Measurements from ENCODE around the gene ZNF324. TPM values are rescaled to one million over a fixed set of nuclear protein-coding genes. Genes with fewer than 3 reads are reported as not detected.

Gene ZNF324
- total RNA-seq, 1 experiment from 2014 or later, result 12.7 TPM

GRCh38 chr19:58515259-58515658 is 48.4 kb downstream of the ZNF324 start:
- no peak overlapping the region for H3K9ac ChIP-seq (ENCODE audit: extremely low read depth, insufficient read length, low read length)
- WGBS (ENCODE audit: extremely low coverage, insufficient read length, low lambda C conversion rate), result no CpG with 5 or more reads among the region's 2 CpGs
- no peak overlapping the region for H2BK15ac ChIP-seq (ENCODE audit: low read depth, low read length)
- no peaks in the 10 kb centered on the region for H3K27me3 ChIP-seq (ENCODE audit: insufficient read depth, low read length)
- H3K14ac ChIP-seq (ENCODE audit: insufficient read depth, low read length), result no peak overlapping the region
- no peak overlapping the region for H4K91ac ChIP-seq (ENCODE audit: insufficient read length, low read depth, low read length)
- no peak overlapping the region for H3K23ac ChIP-seq (ENCODE audit: insufficient read length, low read depth, low read length)
- H3K9me3 Mint-ChIP-seq, result no peaks in the 10 kb centered on the region
- peak overlapping the region; percentile 68 to 70 for H3K4me3 Mint-ChIP-seq
- no peaks in the 10 kb centered on the region for H3K79me1 ChIP-seq (ENCODE audit: insufficient read depth, low read depth, low read length, poor library complexity, severe bottlenecking)
- H4K8ac ChIP-seq (replicated peaks; ENCODE audit: insufficient read length, low read depth, low read length), result no peak overlapping the region
- no peak overlapping the region for H2BK12ac ChIP-seq (ENCODE audit: insufficient read length, low read depth, low read length)
- H3K4me1 ChIP-seq (ENCODE audit: insufficient read depth, low read length), result no peaks in the 10 kb centered on the region; the same call in 1 of the 2 replicates
- H3K27ac Mint-ChIP-seq, result peak overlapping the region; percentile 34 to 95 (median 83)
- no peak overlapping the region for H2BK20ac ChIP-seq (ENCODE audit: low read depth, low read length, poor library complexity, severe bottlenecking)
- H2AFZ ChIP-seq (ENCODE audit: low read length), result no peak overlapping the region
- H3K36me3 Mint-ChIP-seq (ENCODE audit: insufficient read depth in 1 of 3, low read depth in 3 of 3), result peaks cover 9 to 19% (median 13%) of the 10 kb centered on the region in 3 experiments; a peak in 6 of 7 replicates
- no peak for DNase-seq
- no peak overlapping the region for H3K56ac ChIP-seq (ENCODE audit: insufficient read length, low read depth, low read length)
- H3K4me2 ChIP-seq (ENCODE audit: insufficient read depth, insufficient read length, low read length), result no peak overlapping the region
- H3K18ac ChIP-seq (ENCODE audit: insufficient read length, low read depth, low read length), result no peak overlapping the region
- H4K20me1 ChIP-seq (ENCODE audit: control insufficient read depth, insufficient read depth, insufficient read length), result no peaks in the 10 kb centered on the region
- H3K23me2 ChIP-seq (ENCODE audit: insufficient read length, low read depth, low read length, poor library complexity, severe bottlenecking), result peaks cover 23% of the 10 kb centered on the region
- H3K27ac ChIP-seq (ENCODE audit: insufficient read length, low read depth, low read length), result no peak overlapping the region
- H4K5ac ChIP-seq (ENCODE audit: insufficient read length, low read depth, low read length), result no peak overlapping the region
- TF ChIP-seq CTCF (conservative IDR thresholded peaks at IDR 0.05), result no peak
- H3K9me3 ChIP-seq (ENCODE audit: control insufficient read depth, low read depth, low read length), result no peaks in the 10 kb centered on the region
- H3K27me3 Mint-ChIP-seq (ENCODE audit: low read depth), result peaks cover 3% of the 10 kb centered on the region
- no peak overlapping the region for H2AK5ac ChIP-seq (ENCODE audit: insufficient read length, low read length)
- no peak overlapping the region for H3T11ph ChIP-seq (ENCODE audit: low read length)
- H3K4ac ChIP-seq (ENCODE audit: low read depth, low read length), result no peak overlapping the region
- H3K79me2 ChIP-seq (ENCODE audit: insufficient read depth, low read length), result peaks cover 2% of the 10 kb centered on the region; the same call in 1 of the 2 replicates
- no peak overlapping the region for H2BK5ac ChIP-seq (ENCODE audit: insufficient read length, low read length)
- peaks cover 30 to 32% of the 10 kb centered on the region in 2 experiments for H3K4me1 Mint-ChIP-seq
- H2BK120ac ChIP-seq (ENCODE audit: low read depth, low read length, poor library complexity, severe bottlenecking), result no peak overlapping the region

Measured in H9 (cell line).